Stimulated activated CD8-positive, alpha-beta memory T cell treated with anti-CD3 and anti-CD28 coated beads, Interleukin-15, amount 100 ng/mL, for 1 hour (primary cell): ENCODE results near the gene RAB23.

Experiments used
- DNase-seq: peaks from one replicate; pipeline ENCODE4 v3.0.0-alpha.2; 2020; ENCODE audit warnings: low read depth

RAB23 gene

DNA sequence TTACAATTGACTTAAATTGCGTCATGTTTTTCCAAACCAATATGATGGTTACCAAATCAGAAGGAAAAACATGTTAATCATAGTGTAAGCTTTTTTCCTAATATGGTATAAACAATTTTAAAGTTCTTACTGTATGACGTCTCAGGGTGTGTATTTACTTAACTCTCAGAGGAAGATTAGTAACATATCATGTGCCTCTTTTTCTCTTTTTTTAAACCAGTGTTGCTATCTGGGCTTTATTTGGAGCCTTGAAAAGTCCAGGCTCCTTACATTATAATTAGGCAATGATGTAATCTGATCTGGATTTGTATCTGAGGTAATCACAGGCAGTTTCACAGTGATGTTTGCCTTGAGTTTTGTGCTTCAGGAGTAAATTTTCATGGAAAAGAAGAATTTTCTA is 20.4 kb upstream of the RAB23 start:
- DNase-seq, result no peak

- DNase-seq, result no peak
These were observed 4.1 kb upstream of the RAB23 start for GRCh38 chr6:57226221-57226620.

DNA sequence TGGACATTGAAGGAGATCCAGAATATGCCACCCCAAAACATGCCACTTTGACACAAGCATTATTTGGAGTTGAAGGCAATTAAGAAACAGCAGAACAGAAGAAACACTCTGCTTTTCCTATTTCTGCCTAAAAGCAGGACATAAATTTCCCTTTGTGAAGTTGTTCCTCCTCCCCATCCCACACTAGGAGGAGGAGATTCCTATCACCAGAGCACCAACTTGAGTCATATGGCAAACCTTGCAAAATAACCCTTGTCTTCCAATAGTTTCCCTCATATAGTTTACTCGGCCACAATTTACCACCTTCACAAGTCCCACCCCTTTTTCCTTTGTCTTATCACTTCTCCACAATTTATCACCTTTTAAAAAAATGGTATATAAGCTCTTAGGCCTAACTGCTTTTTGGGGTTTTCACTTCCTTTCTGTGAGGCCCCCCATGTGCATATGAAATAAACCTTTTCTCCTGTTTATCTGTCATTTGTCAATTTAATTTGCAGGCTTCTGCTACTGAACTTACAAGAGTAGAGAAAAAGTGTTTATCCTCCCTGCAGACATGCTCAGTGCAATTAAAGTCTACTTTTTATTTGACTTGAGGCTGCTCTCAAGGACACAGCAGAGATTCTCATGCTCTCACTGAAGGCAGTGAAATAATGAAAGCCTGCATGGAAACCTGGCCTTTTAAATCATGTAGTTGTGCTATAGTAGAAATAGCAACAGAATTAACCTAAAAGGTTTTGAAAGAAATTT is 2.8 kb upstream of the RAB23 start:
- no peak for DNase-seq

- DNase-seq, result no peak
These were observed 603 bp upstream of the RAB23 start for GRCh38 chr6:57222743-57223077.

- no peak for DNase-seq
These were observed 744 bp downstream of the RAB23 start for GRCh38 chr6:57221191-57221935.

DNA sequence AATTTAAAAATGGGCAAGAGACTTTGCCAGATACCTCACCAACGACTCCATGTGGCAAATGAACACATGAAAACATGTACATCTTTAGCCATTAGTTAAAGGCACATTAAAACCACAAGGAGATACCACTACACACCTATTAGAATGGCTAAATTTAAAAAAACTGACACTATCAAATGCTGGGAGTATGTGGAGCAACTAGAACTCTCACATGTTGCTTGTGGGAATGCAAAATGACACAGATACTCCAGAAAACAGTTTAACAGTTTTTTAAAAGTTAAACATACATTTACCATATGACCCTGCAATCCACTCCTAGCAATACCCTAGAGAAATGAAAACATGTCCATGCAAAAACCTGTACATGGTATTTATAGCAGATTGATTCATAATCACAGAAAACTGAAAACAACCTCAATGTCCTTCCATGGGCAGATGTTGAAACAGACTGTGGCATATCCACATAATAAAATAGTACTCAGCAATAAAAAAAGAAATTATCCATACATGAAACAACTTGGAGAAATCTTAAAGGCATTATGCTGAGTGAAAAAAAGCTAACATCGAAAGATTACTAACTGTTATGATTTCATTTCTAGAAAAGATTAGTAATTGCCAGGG is 1.9 kb downstream of the RAB23 start:
- no peak for DNase-seq

DNA sequence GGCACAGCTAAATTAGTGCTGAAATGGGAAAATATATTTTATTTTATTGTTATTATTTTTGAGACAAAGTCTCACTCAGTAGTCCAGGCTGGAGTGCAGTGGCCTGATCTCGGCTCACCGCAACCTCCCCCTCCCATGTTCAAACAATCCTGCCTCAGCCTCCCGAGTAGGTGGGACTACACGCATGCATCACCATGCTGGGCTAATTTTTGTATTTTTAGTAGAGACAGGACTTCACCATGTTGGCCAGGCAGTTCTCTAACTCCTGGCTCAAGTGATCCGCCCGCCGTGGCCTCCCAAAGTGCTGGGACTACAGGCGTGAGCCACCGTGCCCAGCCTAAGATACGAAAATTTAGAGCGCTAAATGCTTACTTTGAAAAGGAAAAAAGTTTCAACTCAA is 4.8 kb downstream of the RAB23 start:
- no peak for DNase-seq

- DNase-seq, result no peak
These were observed 5.6 kb downstream of the RAB23 start for GRCh38 chr6:57216235-57217101.

- DNase-seq, result no peak
These were observed 6.8 kb downstream of the RAB23 start for GRCh38 chr6:57215260-57215659.

GRCh38 chr6:57210060-57210459 is 12.0 kb downstream of the RAB23 start:
- DNase-seq, result no peak

GRCh38 chr6:57209030-57209429 is 13.1 kb downstream of the RAB23 start:
- no peak for DNase-seq

GRCh38 chr6:57207872-57208271 is 14.2 kb downstream of the RAB23 start:
- DNase-seq, result no peak

DNA sequence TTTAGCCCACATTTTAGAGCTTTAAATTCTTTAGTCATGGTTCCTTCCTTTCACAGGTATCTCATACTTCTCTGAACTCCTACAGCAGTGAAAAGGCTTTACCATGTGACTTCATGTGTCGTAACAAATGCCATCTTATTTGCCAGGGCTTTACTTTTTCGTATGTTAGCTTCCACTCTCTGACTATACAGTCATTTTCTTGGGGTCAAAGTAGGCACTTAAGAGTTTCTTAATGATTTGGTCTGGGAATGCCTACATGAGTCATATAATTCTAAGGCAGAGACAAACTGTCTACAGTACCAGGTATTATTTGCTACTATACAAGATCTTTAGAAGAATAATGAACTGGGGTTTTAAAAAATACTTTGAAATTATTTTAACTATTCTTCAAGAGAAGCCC is 15.0 kb downstream of the RAB23 start:
- no peak for DNase-seq

DNA sequence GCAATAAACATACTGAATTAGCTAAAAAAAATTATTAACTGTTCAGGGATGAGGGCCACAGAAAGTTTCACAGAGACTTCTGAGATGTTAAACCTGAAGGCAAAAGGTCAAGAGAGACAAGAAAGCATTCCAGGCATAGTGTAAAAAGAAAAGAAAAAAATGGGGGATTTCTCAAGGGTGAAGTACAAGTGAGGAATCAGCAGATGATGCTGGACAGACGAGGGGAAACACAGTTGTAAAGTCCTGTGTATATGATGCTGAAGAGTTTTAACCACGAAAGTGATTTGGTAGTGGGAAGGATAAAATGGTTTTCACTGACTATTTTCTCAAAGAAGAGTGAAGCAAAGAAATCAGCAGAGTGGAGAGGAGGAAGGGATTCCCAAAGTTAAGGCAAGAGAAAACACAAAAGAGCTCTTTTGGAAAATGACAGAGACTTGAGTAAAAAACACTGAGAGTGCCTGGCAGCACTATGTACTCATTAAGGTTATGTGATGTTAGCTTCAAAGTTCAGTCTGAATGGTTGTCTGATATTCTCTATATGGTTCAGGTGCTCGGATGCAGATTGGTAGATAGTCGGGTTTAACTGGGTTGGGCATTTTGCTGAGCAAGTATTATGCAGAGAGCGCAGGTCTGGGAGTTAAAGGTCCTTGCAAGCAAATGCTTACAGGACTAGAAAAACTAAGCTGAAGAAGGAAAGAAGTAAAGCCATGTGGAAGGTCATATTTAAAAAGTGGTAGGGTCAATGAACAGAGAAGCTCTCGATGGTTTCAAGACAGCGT is 16.4 kb downstream of the RAB23 start:
- no peak for DNase-seq

- no peak for DNase-seq
These were observed 20.4 kb downstream of the RAB23 start for GRCh38 chr6:57201718-57202117.

- no peak for DNase-seq
These were observed 23.0 kb downstream of the RAB23 start for GRCh38 chr6:57198926-57199636.

GRCh38 chr6:57195457-57195856 is 26.6 kb downstream of the RAB23 start:
- no peak for DNase-seq

DNA sequence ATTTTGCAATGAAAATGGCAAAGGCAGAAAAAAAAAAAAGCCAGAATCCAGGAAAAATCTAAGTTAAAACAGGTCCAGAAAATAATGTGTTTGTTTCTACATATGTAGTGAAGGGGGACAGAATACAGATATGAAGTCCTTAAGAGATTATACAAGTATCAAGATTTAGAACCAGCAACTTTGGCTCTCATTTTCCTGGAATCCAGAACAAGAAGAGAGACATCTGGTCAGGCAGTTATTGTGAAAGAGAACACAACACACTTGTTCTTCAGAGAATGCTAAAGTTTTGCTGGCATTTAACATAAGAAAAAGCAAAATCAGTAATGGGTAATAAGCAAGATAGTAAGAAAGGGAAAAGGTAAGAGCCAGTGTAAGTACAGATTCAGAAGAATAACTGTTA is 28.9 kb downstream of the RAB23 start:
- DNase-seq, result no peak

- DNase-seq, result no peak
These were observed 32.0 kb downstream of the RAB23 start for GRCh38 chr6:57190140-57190539.

DNA sequence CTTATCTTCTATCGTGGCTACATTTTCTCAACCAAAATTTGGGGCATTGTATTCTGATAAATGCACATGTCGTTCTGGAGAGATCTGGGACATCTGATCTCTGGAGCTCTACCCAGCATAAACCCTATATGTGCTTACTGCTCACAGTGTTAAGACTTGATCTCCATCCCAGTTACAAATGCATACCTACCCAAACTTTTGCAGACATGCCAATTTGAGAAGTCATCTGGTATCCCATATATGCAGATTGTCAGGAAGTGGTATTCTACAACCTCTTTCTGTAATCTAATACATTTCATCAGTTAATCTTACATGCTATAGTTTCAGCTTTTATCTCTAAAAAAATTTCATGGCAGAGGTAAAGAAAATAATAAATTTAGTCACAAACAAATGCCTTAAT is 38.8 kb downstream of the RAB23 start:
- DNase-seq, result no peak

DNA sequence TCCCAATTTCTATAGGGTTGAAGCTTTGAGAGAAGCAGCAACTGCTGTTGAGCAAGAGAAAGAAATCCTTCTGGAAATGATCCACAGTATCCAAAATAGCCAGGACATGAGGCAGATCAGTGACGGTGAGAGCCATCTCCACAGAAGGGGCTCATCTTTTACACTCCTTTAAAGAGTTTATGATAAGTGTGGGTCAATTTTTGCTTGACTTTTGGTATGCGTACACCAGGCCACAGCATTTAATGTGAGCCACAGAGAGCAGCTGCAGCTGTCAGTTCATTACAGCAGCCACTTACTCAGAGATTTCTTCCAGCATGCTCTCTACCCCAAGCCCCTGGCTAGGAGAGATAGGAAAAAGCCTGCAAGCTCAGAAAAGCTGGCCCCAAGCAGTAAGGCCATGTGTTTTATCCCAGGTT is 40.1 kb downstream of the RAB23 start:
- no peak for DNase-seq
